Brain microvascular endothelial cell (primary cell): ENCODE measurements around the gene USF3.

ENCODE experiments used
- DNase-seq: peaks from one replicate; pipeline ENCODE4 v3.0.0-alpha.2; 2020
- H3K27ac ChIP-seq: fragments of 250-450 bp; sonication (Bioruptor Pico); 2 replicates; pipeline ENCODE4 v1.5.1; 2020; ENCODE audit warnings: mild to moderate bottlenecking, moderate library complexity
- H3K27me3 ChIP-seq: fragments of 250-450 bp; sonication (Bioruptor Pico); replicated peaks from 2 replicates; pipeline ENCODE4 v1.5.1; 2020; ENCODE audit warnings: mild to moderate bottlenecking
- H3K36me3 ChIP-seq: fragments of 250-450 bp; sonication (Bioruptor Pico); replicated peaks from 2 replicates; pipeline ENCODE4 v1.5.1; 2020; ENCODE audit warnings: mild to moderate bottlenecking
- H3K4me3 ChIP-seq: 2 replicates; pipeline ENCODE4 v1.5.1; 2011; ENCODE audit warnings: low read depth, mild to moderate bottlenecking, control low read depth, low read length, moderate library complexity
- in situ Hi-C: cut with HindIII; loops from 2 replicates; pipeline ENCODE4 v1.10.0; 2017; ENCODE audit warnings: low sequenced_read_pairs, low pct_ligation_motif_present
- TF ChIP-seq, protein P1 (sequence below): IDR thresholded peaks from 2 replicates; pipeline ENCODE4 v1.5.1; 2011; ENCODE audit warnings: low read depth, mild to moderate bottlenecking, moderate library complexity, low read length, control low read depth, inconsistent platforms; ENCODE audit errors: missing control alignments

Gene USF3

DNA sequence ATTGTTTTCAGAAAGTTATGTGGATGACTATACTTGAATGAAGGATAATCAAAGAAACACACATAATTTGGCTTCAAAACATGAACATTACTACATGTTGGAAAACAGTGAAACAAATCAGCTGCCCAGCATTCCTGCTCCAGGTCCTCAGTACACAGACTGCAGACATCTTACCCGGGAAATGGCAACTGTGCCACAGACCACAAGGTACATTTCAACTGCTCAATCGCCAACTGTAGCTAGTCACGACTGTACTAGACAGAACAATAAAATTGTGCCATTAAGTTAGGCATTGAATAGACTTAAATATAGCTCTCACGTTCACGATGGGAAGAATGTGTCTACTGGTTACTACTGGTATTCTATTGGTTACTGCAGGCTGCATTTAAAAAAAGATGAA lies 44.6 kb upstream of the USF3 start:
- H3K36me3 ChIP-seq, result no peaks in the 10 kb centered on the region
- TF ChIP-seq, protein P1, sequence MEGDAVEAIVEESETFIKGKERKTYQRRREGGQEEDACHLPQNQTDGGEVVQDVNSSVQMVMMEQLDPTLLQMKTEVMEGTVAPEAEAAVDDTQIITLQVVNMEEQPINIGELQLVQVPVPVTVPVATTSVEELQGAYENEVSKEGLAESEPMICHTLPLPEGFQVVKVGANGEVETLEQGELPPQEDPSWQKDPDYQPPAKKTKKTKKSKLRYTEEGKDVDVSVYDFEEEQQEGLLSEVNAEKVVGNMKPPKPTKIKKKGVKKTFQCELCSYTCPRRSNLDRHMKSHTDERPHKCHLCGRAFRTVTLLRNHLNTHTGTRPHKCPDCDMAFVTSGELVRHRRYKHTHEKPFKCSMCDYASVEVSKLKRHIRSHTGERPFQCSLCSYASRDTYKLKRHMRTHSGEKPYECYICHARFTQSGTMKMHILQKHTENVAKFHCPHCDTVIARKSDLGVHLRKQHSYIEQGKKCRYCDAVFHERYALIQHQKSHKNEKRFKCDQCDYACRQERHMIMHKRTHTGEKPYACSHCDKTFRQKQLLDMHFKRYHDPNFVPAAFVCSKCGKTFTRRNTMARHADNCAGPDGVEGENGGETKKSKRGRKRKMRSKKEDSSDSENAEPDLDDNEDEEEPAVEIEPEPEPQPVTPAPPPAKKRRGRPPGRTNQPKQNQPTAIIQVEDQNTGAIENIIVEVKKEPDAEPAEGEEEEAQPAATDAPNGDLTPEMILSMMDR, result no peak
- H3K4me3 ChIP-seq, result no peak overlapping the region
- no peak overlapping the region for H3K27ac ChIP-seq
- no peak for DNase-seq
- in situ Hi-C loops, result no loop called here
- no peaks in the 10 kb centered on the region for H3K27me3 ChIP-seq

DNA sequence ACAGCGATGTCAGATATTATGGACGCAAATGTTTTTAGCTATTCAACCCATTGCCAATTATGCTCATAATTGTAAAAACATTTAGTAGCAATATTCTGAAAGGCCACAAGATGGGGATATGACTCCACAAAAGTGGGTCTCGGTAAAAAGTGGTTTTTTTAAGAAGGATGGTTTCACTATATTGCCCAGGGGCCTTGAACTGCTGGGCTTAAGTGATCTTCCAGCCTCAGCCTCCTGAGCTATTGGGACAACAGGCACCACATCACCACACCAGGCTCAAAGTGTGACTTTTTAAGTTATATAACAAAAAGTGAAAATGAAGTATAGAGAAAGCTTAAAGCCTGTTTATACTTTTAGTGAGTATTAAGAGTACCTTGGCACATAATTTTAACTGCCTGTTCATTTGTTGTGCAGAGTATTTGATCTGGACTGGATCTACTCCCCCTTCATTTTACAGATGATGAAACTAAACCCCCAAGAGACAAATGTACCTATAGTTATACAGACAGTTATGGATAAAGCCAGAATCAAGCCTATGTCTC lies 40.2 kb upstream of the USF3 start:
- H3K27me3 ChIP-seq, result no peaks in the 10 kb centered on the region
- peak; percentile 28 for DNase-seq
- no peak overlapping the region for H3K27ac ChIP-seq
- TF ChIP-seq, protein P1, result peak; percentile 52
- H3K4me3 ChIP-seq, result no peak overlapping the region
- in situ Hi-C loops, result no loop called here
- H3K36me3 ChIP-seq, result no peaks in the 10 kb centered on the region

DNA sequence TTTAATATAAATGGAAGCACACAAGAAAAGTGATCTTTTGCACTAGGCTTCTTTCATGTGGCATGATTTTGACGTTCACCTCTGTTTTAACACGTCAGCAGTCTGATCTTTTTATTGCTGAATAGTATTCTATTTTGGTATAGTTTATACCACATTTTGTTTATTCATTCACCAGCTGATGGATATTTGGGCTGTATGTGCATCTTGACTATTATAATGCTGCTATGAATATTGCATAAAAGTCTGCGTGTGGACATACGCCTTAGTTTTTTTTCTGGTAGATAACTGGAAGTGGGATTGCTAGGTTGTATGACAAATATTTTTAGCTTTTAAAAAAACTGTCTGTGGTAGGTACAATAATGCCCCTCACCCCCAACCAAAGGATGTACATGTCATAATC lies 35.3 kb upstream of the USF3 start:
- no peak for DNase-seq
- Histone ChIP-seq H3K27me3 (no peaks in the 10 kb centered on the region), H3K36me3 (peaks cover 2% of the 10 kb centered on the region), H3K27ac (no peak overlapping the region), H3K4me3 (no peak overlapping the region)
- TF ChIP-seq, protein P1, result no peak
- in situ Hi-C loops, result no loop called here

DNA sequence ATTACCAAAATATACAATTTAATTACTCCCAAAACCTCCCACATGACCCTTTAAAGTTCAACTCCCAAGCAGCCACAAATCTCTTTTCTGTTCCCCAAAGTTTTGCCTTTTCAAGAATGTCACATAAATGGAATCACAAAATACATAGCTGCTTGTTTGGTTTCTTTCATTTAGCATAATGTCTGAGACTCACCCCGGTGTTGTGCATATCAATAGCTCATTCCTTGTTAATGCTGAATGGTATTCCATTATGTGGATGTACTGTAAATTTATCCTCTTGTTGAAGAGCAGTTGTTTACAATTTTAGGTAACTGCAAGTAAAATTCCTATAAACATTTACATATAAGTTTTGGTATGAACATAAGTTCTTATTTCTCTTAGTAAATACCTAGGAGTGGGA lies 34.1 kb upstream of the USF3 start:
- Histone ChIP-seq H3K27me3 (no peaks in the 10 kb centered on the region), H3K4me3 (no peak overlapping the region), H3K27ac (no peak overlapping the region), H3K36me3 (peaks cover 2% of the 10 kb centered on the region)
- in situ Hi-C loops, result no loop called here
- DNase-seq, result no peak
- TF ChIP-seq, protein P1, result no peak

DNA sequence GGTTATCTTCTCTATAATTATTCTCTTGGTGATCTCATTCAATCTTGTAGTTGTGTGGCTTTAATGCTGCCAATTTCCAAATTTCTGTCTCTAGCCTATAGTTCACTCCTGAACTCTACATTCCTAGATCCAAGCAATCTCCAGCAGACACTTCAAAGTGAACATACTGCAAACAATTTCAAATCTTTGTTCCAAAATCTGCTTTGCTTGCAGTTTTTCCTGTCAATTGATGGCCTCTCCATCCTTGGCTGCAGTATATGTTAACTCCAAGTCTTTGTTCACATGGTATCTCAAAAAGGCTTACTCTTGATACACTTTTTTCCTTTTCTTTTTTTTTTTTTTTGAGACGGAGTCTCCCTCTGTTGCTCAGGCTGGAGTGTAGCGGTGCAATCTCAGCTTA lies 32.2 kb upstream of the USF3 start:
- Histone ChIP-seq H3K27me3 (no peaks in the 10 kb centered on the region), H3K4me3 (no peak overlapping the region), H3K36me3 (peaks cover 2% of the 10 kb centered on the region), H3K27ac (no peak overlapping the region)
- in situ Hi-C loops, result no loop called here
- TF ChIP-seq, protein P1, result no peak
- DNase-seq, result no peak

DNA sequence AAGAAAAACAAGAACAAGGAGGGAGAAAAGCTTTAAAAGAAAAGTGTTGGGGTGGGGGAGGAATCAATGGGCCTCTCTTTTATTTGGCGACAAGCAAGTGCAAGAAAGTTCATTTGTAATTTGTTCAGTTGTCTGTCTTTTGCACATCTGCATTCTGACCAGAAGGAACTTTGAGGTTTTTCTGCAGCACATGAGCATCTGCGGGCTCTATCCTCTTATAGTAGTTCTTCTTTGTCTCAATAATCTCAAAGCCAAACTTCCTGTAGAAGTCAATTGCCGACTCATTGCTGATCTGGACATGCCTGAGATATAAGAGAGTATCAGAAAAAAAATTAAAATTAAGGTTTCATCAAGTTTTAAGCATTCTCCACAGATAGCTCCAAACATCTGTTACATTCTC lies 25.2 kb upstream of the USF3 start:
- H3K27ac ChIP-seq, result no peak overlapping the region
- in situ Hi-C loops, result no loop called here
- H3K27me3 ChIP-seq, result no peaks in the 10 kb centered on the region
- H3K36me3 ChIP-seq, result peaks cover 6% of the 10 kb centered on the region
- no peak overlapping the region for H3K4me3 ChIP-seq
- DNase-seq, result no peak
- TF ChIP-seq, protein P1, result no peak
